ENCODE results near the gene HAPSTR1. TPM values are rescaled to one million over a fixed set of nuclear protein-coding genes. Genes with fewer than 3 reads are reported as not detected.

HAPSTR1 gene
- total and polyA plus RNA-seq, 2 experiments from 2014 or later, result 21.4 to 69.0 TPM

DNA sequence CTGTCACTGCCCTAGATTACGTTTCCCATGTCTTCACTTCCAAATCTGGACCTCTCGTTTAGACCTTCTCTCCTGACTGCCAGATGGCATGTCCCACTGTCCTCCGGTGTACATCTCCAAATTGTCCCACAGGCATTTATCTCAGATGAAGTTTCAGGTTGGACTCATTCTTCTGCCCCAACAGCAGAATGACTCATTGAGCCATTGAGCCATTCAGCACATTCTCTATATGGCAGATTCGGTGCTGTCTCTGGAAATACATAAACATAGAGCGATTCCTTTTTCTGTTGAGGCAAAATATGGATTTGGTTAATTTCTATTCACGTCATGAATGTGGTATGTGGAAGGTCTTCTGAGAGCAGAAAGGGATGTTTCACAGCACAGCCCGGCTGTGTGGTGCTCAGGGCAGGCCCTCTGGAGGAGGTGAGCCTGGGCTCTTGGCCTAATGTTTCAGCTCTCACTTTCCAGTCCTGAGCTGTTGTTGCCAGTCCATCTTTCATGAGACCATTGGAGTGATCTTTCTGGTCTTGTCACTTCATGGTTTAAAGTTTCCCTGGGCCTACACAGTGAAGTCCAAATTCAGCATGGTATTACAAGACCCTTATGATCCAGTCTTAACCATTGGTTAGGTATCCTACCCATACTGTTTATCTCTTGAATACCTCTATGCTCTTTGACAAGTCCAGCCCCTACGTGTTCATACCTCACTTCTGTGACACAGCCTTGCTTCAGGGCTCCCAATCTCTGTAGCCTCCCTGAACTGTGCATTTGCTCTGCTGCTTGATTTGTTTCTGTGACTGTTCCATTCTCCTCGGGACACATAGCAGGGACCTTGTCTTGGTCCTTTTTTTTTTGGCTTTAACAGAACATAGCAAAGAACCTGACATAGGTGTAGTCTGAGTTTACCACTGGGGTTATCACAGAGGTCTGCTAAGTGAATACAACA, 15.9 kb downstream of the HAPSTR1 start:
- H3K79me2 ChIP-seq, result peaks cover 100% of the 10 kb centered on the region
- no peaks in the 10 kb centered on the region for H3K27me3 ChIP-seq
- H4K20me1 ChIP-seq (ENCODE audit: insufficient read depth, poor library complexity, severe bottlenecking), result peaks cover 100% of the 10 kb centered on the region
- no peaks in the 10 kb centered on the region for H3K9me3 ChIP-seq (ENCODE audit: low read depth)
- H3K27ac ChIP-seq, result no peak overlapping the region
- DNase-seq (ENCODE audit: low spot score), result no peak
- H2AFZ ChIP-seq, result no peak overlapping the region
- H3K9me2 ChIP-seq (replicated peaks; ENCODE audit: insufficient read depth), result no peaks in the 10 kb centered on the region
- WGBS (ENCODE audit: low lambda C conversion rate, missing lambda C conversion rate), result 90% methylated on average over 9 of the region's 9 CpGs
- no peak overlapping the region for H3K4me2 ChIP-seq
- H3K36me3 ChIP-seq (replicated peaks; ENCODE audit: insufficient read depth, low read depth), result peaks cover 8% of the 10 kb centered on the region
- H3K4me3 ChIP-seq, result no peak overlapping the region
- peaks cover 38% of the 10 kb centered on the region for H3K4me1 ChIP-seq (ENCODE audit: insufficient read depth)
- TF ChIP-seq EZH2 (IDR thresholded peaks at IDR 0.05; ENCODE audit: borderline replicate concordance), result no peak
- TF ChIP-seq, protein P1, sequence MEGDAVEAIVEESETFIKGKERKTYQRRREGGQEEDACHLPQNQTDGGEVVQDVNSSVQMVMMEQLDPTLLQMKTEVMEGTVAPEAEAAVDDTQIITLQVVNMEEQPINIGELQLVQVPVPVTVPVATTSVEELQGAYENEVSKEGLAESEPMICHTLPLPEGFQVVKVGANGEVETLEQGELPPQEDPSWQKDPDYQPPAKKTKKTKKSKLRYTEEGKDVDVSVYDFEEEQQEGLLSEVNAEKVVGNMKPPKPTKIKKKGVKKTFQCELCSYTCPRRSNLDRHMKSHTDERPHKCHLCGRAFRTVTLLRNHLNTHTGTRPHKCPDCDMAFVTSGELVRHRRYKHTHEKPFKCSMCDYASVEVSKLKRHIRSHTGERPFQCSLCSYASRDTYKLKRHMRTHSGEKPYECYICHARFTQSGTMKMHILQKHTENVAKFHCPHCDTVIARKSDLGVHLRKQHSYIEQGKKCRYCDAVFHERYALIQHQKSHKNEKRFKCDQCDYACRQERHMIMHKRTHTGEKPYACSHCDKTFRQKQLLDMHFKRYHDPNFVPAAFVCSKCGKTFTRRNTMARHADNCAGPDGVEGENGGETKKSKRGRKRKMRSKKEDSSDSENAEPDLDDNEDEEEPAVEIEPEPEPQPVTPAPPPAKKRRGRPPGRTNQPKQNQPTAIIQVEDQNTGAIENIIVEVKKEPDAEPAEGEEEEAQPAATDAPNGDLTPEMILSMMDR (IDR thresholded peaks at IDR 0.05; ENCODE audit: poor library complexity), result no peak
- no peak for TF ChIP-seq EZH2phosphoT487 (IDR thresholded peaks at IDR 0.05; ENCODE audit: low read depth, severe bottlenecking, unreplicated experiment)

DNA sequence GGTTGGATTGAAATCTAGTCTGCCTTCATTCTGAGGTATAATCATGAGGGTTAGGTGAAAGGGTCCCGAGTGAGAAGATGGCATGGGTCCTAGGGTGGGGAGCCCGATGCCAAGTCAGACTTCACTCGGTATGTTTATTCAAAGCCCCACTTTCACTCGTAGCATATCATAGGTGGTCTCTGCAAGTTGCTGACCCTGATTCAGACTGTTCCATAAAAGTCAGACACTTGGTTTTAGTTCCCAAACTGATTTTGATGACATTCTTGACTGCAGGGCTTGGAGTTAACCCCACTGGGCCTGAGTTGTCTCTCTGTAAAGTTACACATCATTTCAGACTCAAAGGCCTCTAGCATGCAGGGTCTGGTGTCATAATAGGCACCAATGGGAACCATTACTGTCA, 17.8 kb downstream of the HAPSTR1 start:
- no peak overlapping the region for H3K27ac ChIP-seq
- H2AFZ ChIP-seq, result no peak overlapping the region
- no peak overlapping the region for H3K4me2 ChIP-seq
- WGBS (ENCODE audit: low lambda C conversion rate, missing lambda C conversion rate), result 86% methylated on average over 4 of the region's 4 CpGs
- peaks cover 99% of the 10 kb centered on the region for H3K79me2 ChIP-seq
- no peaks in the 10 kb centered on the region for H3K9me2 ChIP-seq (replicated peaks; ENCODE audit: insufficient read depth)
- no peaks in the 10 kb centered on the region for H3K27me3 ChIP-seq
- H4K20me1 ChIP-seq (ENCODE audit: insufficient read depth, poor library complexity, severe bottlenecking), result peaks cover 100% of the 10 kb centered on the region
- H3K4me3 ChIP-seq, result no peak overlapping the region
- no peaks in the 10 kb centered on the region for H3K9me3 ChIP-seq (ENCODE audit: low read depth)
- no peaks in the 10 kb centered on the region for H3K36me3 ChIP-seq (replicated peaks; ENCODE audit: insufficient read depth, low read depth)
- TF ChIP-seq, protein P1 (IDR thresholded peaks at IDR 0.05; ENCODE audit: poor library complexity), result no peak
- TF ChIP-seq EZH2 (IDR thresholded peaks at IDR 0.05; ENCODE audit: borderline replicate concordance), result no peak
- peaks cover 34% of the 10 kb centered on the region for H3K4me1 ChIP-seq (ENCODE audit: insufficient read depth)
- DNase-seq (ENCODE audit: low spot score), result no peak

DNA sequence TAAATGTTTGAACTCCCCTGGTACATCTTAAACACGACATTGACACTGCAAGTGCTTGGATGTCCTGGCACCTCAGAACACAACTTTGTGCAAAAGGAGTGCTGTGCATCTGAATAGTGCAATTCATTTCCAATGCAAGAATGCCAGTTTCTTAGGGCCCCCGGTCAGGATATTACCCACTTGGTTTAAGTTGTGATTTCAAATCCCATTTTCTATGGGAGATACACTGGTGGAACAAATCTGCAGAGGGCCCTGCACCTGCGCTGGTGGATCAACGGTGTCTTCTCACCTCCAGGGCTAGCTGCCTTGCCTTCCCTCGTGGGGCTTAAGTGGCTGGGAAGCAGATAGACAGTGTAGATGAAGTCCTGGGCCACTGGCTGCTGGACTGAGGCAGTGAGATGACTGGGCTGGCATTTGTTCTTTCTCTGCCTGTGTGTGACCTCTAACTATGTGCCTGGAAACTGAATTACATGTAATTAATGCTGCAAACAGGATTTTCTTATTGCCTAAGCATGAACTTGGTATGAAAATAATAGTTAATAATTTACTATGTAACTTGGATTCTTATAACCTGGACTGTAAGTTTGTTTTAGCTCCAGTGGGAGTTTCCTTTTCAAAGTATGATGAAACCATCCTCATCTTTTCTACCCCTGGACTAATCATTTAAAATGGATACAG, 20.9 kb downstream of the HAPSTR1 start:
- Histone ChIP-seq H3K9me3 (ENCODE audit: low read depth) (no peaks in the 10 kb centered on the region), H3K4me3 (no peak overlapping the region), H4K20me1 (ENCODE audit: insufficient read depth, poor library complexity, severe bottlenecking) (peaks cover 99% of the 10 kb centered on the region), H3K79me2 (peaks cover 99% of the 10 kb centered on the region), H3K27me3 (no peaks in the 10 kb centered on the region), H3K36me3 (replicated peaks; ENCODE audit: insufficient read depth, low read depth) (no peaks in the 10 kb centered on the region), H3K9me2 (replicated peaks; ENCODE audit: insufficient read depth) (no peaks in the 10 kb centered on the region), H2AFZ (no peak overlapping the region), H3K4me2 (peak overlapping the region; percentile 45), H3K4me1 (ENCODE audit: insufficient read depth) (peaks cover 26% of the 10 kb centered on the region), H3K27ac (no peak overlapping the region)
- WGBS (ENCODE audit: low lambda C conversion rate, missing lambda C conversion rate), result 69% methylated on average over 5 of the region's 5 CpGs
- no peak for TF ChIP-seq EZH2phosphoT487 (IDR thresholded peaks at IDR 0.05; ENCODE audit: low read depth, severe bottlenecking, unreplicated experiment)
- DNase-seq (ENCODE audit: low spot score), result no peak

DNA sequence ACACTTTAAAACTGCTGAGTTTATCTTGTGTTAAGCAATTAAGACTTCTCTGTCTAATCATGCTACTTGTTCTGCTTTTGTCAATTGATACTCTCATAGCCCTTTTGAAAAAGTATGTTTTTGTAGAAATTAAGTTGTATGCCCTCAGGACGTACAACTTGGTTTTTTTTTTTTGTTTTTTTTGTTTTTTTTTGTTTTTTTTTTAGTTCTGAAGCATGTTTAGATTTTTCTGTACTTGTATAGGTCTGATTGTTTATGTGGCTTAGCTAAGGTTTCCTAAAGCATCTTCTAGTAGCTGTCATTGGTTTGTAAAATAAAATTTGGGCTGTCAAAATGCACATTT, 21.4 kb downstream of the HAPSTR1 start:
- H3K9me3 ChIP-seq (ENCODE audit: low read depth), result no peaks in the 10 kb centered on the region
- H3K36me3 ChIP-seq (replicated peaks; ENCODE audit: insufficient read depth, low read depth), result no peaks in the 10 kb centered on the region
- no peak for DNase-seq (ENCODE audit: low spot score)
- H3K79me2 ChIP-seq, result peaks cover 99% of the 10 kb centered on the region
- no peaks in the 10 kb centered on the region for H3K27me3 ChIP-seq
- no peak overlapping the region for H3K27ac ChIP-seq
- H3K4me2 ChIP-seq, result peak overlapping the region; percentile 1
- no peak overlapping the region for H2AFZ ChIP-seq
- peaks cover 26% of the 10 kb centered on the region for H3K4me1 ChIP-seq (ENCODE audit: insufficient read depth)
- peaks cover 99% of the 10 kb centered on the region for H4K20me1 ChIP-seq (ENCODE audit: insufficient read depth, poor library complexity, severe bottlenecking)
- no peak overlapping the region for H3K4me3 ChIP-seq
- no peaks in the 10 kb centered on the region for H3K9me2 ChIP-seq (replicated peaks; ENCODE audit: insufficient read depth)
- WGBS (ENCODE audit: low lambda C conversion rate, missing lambda C conversion rate), result 48% methylated on average over 1 of the region's 1 CpG
- TF ChIP-seq, protein P1 (IDR thresholded peaks at IDR 0.05; ENCODE audit: poor library complexity), result no peak
- TF ChIP-seq EZH2 (IDR thresholded peaks at IDR 0.05; ENCODE audit: borderline replicate concordance), result no peak
- TF ChIP-seq EZH2phosphoT487 (IDR thresholded peaks at IDR 0.05; ENCODE audit: low read depth, severe bottlenecking, unreplicated experiment), result no peak
